Peyer's patch (tissue), 4 donors: ENCODE results near the gene MRPL19.

Source experiments
- CTCF ChIP-seq, 6 experiments: fragments of 450-650 bp in 4 of 6; fragments of 200-600 bp in 2 of 6; sonication (generic) in 1 of 6; IDR thresholded peaks; one replicate each; pipeline ENCODE4 v1.5.1; 2017 to 2019; ENCODE audit warnings: antibody characterized with exemption in 6 of 6, mild to moderate bottlenecking in 3 of 6, moderate library complexity in 1 of 6
- POLR2A ChIP-seq, 2 donors: fragments of 450-650 bp; IDR thresholded peaks; one replicate each; pipeline ENCODE4 v1.5.1; 2017; ENCODE audit warnings: antibody characterized with exemption in 2 of 2, mild to moderate bottlenecking in 2 of 2, moderate library complexity in 2 of 2

GRCh38 chr2:75688196-75688595 is 41.6 kb downstream of the MRPL19 start:
- no peak for TF ChIP-seq CTCF (IDR thresholded peaks at IDR 0.05)
- no peak for TF ChIP-seq POLR2A (IDR thresholded peaks at IDR 0.05)
